CD14-positive monocyte (primary cell): Measurements from ENCODE around the gene MAPK1. TPM values are rescaled to one million over a fixed set of nuclear protein-coding genes. Genes with fewer than 3 reads are reported as not detected.

Experiments used
- DNase-seq, 3 donors: peaks; one replicate each; pipeline ENCODE4 v3.0.0-alpha.2; 2011 to 2022
- H2AFZ ChIP-seq: 2 replicates; pipeline ENCODE4 v1.6.0; 2012; ENCODE audit warnings: mild to moderate bottlenecking, low read depth, low read length, inconsistent platforms; ENCODE audit not compliant: insufficient read depth, poor library complexity, severe bottlenecking
- H3K27ac ChIP-seq, 2 donors: 1 replicate in 1 of 2; 2 replicates in 1 of 2; pipeline ENCODE4 v1.5.1; 2012 to 2013; ENCODE audit warnings: low read length in 2 of 2, control low read depth in 1 of 2, inconsistent platforms in 1 of 2, low read depth in 1 of 2, mild to moderate bottlenecking in 1 of 2
- H3K27me3 ChIP-seq, 2 donors: one replicate each; pipeline versions ENCODE4 v1.6.0 to v1.6.1; 2011 to 2013; ENCODE audit warnings: low read length in 2 of 2; ENCODE audit not compliant: control insufficient read depth in 2 of 2, insufficient read depth in 2 of 2
- H3K36me3 ChIP-seq, 2 donors: replicated peaks in 1 of 2; 1 replicate in 1 of 2; 2 replicates in 1 of 2; pipeline versions ENCODE4 v1.5.1 to v1.6.1; 2012 to 2013; ENCODE audit warnings: low read length in 2 of 2, control low read depth in 1 of 2, inconsistent platforms in 1 of 2, mild to moderate bottlenecking in 1 of 2; ENCODE audit not compliant: insufficient read depth in 2 of 2, control insufficient read depth in 1 of 2
- H3K4me1 ChIP-seq, 2 donors: 1 replicate in 1 of 2; 2 replicates in 1 of 2; pipeline versions ENCODE4 v1.5.1 to v1.6.1; 2012 to 2013; ENCODE audit warnings: low read length in 2 of 2, control low read depth in 1 of 2, inconsistent platforms in 1 of 2, mild to moderate bottlenecking in 1 of 2, moderate library complexity in 1 of 2; ENCODE audit not compliant: insufficient read depth in 2 of 2, control insufficient read depth in 1 of 2
- H3K4me2 ChIP-seq: replicated peaks from 2 replicates; pipeline ENCODE3; 2012; ENCODE audit warnings: low read length, moderate library complexity, mild to moderate bottlenecking; ENCODE audit not compliant: poor library complexity, severe bottlenecking; ENCODE audit errors: extremely low read depth
- H3K4me3 ChIP-seq, 3 experiments: fragments of 200-600 bp in 1 of 3; sonication (generic) in 1 of 3; replicated peaks in 1 of 3; 1 replicate in 2 of 3; 2 replicates in 1 of 3; pipeline ENCODE4 v1.5.1; 2011 to 2013; ENCODE audit warnings: low read length in 3 of 3, mild to moderate bottlenecking in 3 of 3, control low read depth in 2 of 3, low read depth in 2 of 3, inconsistent platforms in 1 of 3, moderate library complexity in 1 of 3
- H3K79me2 ChIP-seq: 2 replicates; pipeline ENCODE4 v1.6.0; 2012; ENCODE audit warnings: mild to moderate bottlenecking, control low read depth, inconsistent platforms, low read length, moderate library complexity; ENCODE audit not compliant: insufficient read depth
- H3K9ac ChIP-seq: 2 replicates; pipeline ENCODE4 v1.6.0; 2017; ENCODE audit warnings: low read length, mild to moderate bottlenecking; ENCODE audit not compliant: insufficient read depth, poor library complexity, severe bottlenecking
- H3K9me3 ChIP-seq, 2 donors: replicated peaks in 1 of 2; 1 replicate in 1 of 2; 2 replicates in 1 of 2; pipeline versions ENCODE4 v1.5.1 to v1.6.1; 2012 to 2013; ENCODE audit warnings: low read length in 2 of 2, control low read depth in 1 of 2; ENCODE audit not compliant: control insufficient read depth in 1 of 2, insufficient read depth in 1 of 2
- H4K20me1 ChIP-seq: 2 replicates; pipeline ENCODE4 v1.6.0; 2012; ENCODE audit warnings: mild to moderate bottlenecking, low read length, control low read depth, moderate library complexity; ENCODE audit not compliant: insufficient read depth
- H3K27ac Mint-ChIP-seq, 7 donors: one replicate each; pipeline ENCODE4 v1.8.0; 2020; ENCODE audit warnings: mild to moderate bottlenecking in 7 of 7, mixed read lengths in 7 of 7, moderate library complexity in 6 of 7, inconsistent platforms in 2 of 7
- H3K27me3 Mint-ChIP-seq, 3 donors: one replicate each; pipeline ENCODE4 v1.8.0; 2021 to 2022; ENCODE audit warnings: low read depth in 3 of 3, mild to moderate bottlenecking in 3 of 3, mixed read lengths in 3 of 3, moderate library complexity in 3 of 3, inconsistent platforms in 1 of 3
- H3K36me3 Mint-ChIP-seq, 2 donors: one replicate each; pipeline ENCODE4 v1.8.0; 2020; ENCODE audit warnings: mixed read lengths in 2 of 2, inconsistent platforms in 1 of 2, mild to moderate bottlenecking in 1 of 2
- H3K4me1 Mint-ChIP-seq: one replicate; pipeline ENCODE4 v1.8.0; 2020; ENCODE audit warnings: mild to moderate bottlenecking, mixed read lengths
- H3K4me3 Mint-ChIP-seq, 2 donors: one replicate each; pipeline ENCODE4 v1.8.0; 2020; ENCODE audit warnings: mild to moderate bottlenecking in 2 of 2, mixed read lengths in 2 of 2, moderate library complexity in 1 of 2
- H3K9me3 Mint-ChIP-seq, 7 donors: one replicate each; pipeline ENCODE4 v1.8.0; 2020 to 2022; ENCODE audit warnings: mixed read lengths in 7 of 7, mild to moderate bottlenecking in 6 of 7, moderate library complexity in 6 of 7, inconsistent platforms in 2 of 7
- CTCF ChIP-seq: fragments of 200-600 bp; IDR thresholded peaks from one replicate; pipeline ENCODE4 v1.8.0; 2022; ENCODE audit warnings: antibody characterized with exemption, mild to moderate bottlenecking
- WGBS: methylation state at CpG from one replicate; pipeline ENCODE4 v1.1.5; 2013; ENCODE audit warnings: missing lambda C conversion rate; ENCODE audit not compliant: insufficient coverage; 5-methylcytosine and 5-hydroxymethylcytosine counted together
- intact Hi-C, 2 donors: fragments of 100-400 bp; cut with micrococcal nuclease; formaldehyde crosslinking; loops; one replicate each; pipeline versions ENCODE4 v1.15.0 to v1.15.1; 2023
- polyA plus RNA-seq, 3 donors: library from polyadenylated mRNA; depleted of rRNA in 1 of 3; unstranded in 2 of 3; stranded (reverse) in 1 of 3; fragments of 300-500 nt in 2 of 3; fragments of >200 nt in 1 of 3; fragmentation: Illumina TruSeq in 2 of 3; gene quantifications; 1 replicate in 2 of 3; 2 replicates in 1 of 3; pipeline ENCODE4 v1.2.3, GENCODE V29; 2012 to 2021

The MAPK1 gene
- polyA plus RNA-seq, 3 donors: 47.0 to 148 (median 118) TPM

GRCh38 chr22:21832291-21833290, 34.9 kb downstream of the MAPK1 start:
- no peak for DNase-seq
- H3K9ac ChIP-seq: no peak overlapping the region
- Mint-ChIP-seq H3K27me3 (peaks cover 0 to 2% (median 1%) of the 10 kb centered on the region in 3 donors), H3K9me3 (no peaks in the 10 kb centered on the region), H3K36me3 (peaks cover 12 to 40% of the 10 kb centered on the region in 2 donors), H3K27ac (peak overlapping the region; percentile 38 to 92 (median 81)), H3K4me3 (no peak overlapping the region), H3K4me1 (peaks cover 38% of the 10 kb centered on the region)
- peaks cover 100% of the 10 kb centered on the region for H3K79me2 ChIP-seq
- no peak for TF ChIP-seq CTCF
- intact Hi-C loops: no loop called here
- H3K4me3 ChIP-seq: no peak overlapping the region
- H2AFZ ChIP-seq: no peak overlapping the region
- H3K9me3 ChIP-seq: no peaks in the 10 kb centered on the region
- WGBS: 94% methylated on average over 2 of the region's 8 CpGs
- H3K36me3 ChIP-seq: peaks cover 0 to 5% of the 10 kb centered on the region in 2 donors
- peaks cover 100% of the 10 kb centered on the region for H4K20me1 ChIP-seq
- peak overlapping the region in 1 of 2 donors; percentile 52 for H3K27ac ChIP-seq
- no peak overlapping the region for H3K4me2 ChIP-seq
- H3K27me3 ChIP-seq: no peaks in the 10 kb centered on the region
- H3K4me1 ChIP-seq: peaks cover 4 to 5% of the 10 kb centered on the region in 2 donors

- Histone ChIP-seq H3K27me3 (no peaks in the 10 kb centered on the region), H3K4me3 (no peak overlapping the region), H2AFZ (no peak overlapping the region), H3K36me3 (peaks cover 0 to 5% of the 10 kb centered on the region in 2 donors), H3K9me3 (no peaks in the 10 kb centered on the region), H3K4me2 (no peak overlapping the region), H4K20me1 (peaks cover 100% of the 10 kb centered on the region), H3K27ac (peak overlapping the region in 1 of 2 donors; percentile 40), H3K79me2 (peaks cover 100% of the 10 kb centered on the region), H3K4me1 (peaks cover 0 to 4% of the 10 kb centered on the region in 2 donors), H3K9ac (no peak overlapping the region)
- intact Hi-C loops: no loop called here
- no peak for DNase-seq
- H3K36me3 Mint-ChIP-seq: peaks cover 10 to 26% of the 10 kb centered on the region in 2 donors
- peak overlapping the region in 6 of 7 donors; percentile 0 to 52 (median 22) for H3K27ac Mint-ChIP-seq
- no peak for TF ChIP-seq CTCF
- H3K9me3 Mint-ChIP-seq: no peaks in the 10 kb centered on the region
- WGBS: no CpG with 5 or more reads among the region's 3 CpGs
- H3K27me3 Mint-ChIP-seq: peaks cover 0 to 1% (median 0%) of the 10 kb centered on the region in 3 donors
- H3K4me1 Mint-ChIP-seq: peaks cover 36% of the 10 kb centered on the region
- no peak overlapping the region for H3K4me3 Mint-ChIP-seq
These were observed 37.9 kb downstream of the MAPK1 start for GRCh38 chr22:21829523-21829922.
